B cell (primary cell): Measurements from ENCODE around the gene FOXN3. TPM values are rescaled to one million over a fixed set of nuclear protein-coding genes. Genes with fewer than 3 reads are reported as not detected.

Source experiments
- ATAC-seq: fragments of 200-7000 bp; cut with Tn5 transposase; one replicate; pipeline ENCODE4 v1.10.0; 2021; ENCODE audit warnings: low read depth, mild to moderate bottlenecking, moderate number of reproducible peaks, moderate library complexity
- CTCF ChIA-PET: fragments of 350-600 bp; sonication (Branson Sonifier 250); formaldehyde crosslinking; loops from one replicate; lab custom pipeline; 2021; ENCODE audit warnings: antibody characterized with exemption, inconsistent platforms; lab: Charles Lee
- POLR2A ChIA-PET: fragments of 350-600 bp; sonication (Branson Sonifier 250); formaldehyde crosslinking; loops from one replicate; lab custom pipeline; 2021; ENCODE audit warnings: antibody characterized with exemption; lab: Charles Lee
- DNase-seq: peaks from one replicate; pipeline ENCODE4 v3.0.0; 2013
- H2AFZ ChIP-seq: 2 replicates; pipeline ENCODE4 v1.6.1; 2012; ENCODE audit warnings: mild to moderate bottlenecking, low read depth, low read length; ENCODE audit not compliant: insufficient read depth, poor library complexity, severe bottlenecking
- H3K27ac ChIP-seq, 2 donors: 1 replicate in 1 of 2; 2 replicates in 1 of 2; pipeline ENCODE4 v1.5.1; 2012 to 2013; ENCODE audit warnings: low read length in 2 of 2, mild to moderate bottlenecking in 2 of 2, moderate library complexity in 1 of 2
- H3K27me3 ChIP-seq, 4 experiments: fragments of 200-600 bp in 1 of 4; sonication (generic) in 1 of 4; replicated peaks in 1 of 4; 1 replicate in 2 of 4; 2 replicates in 2 of 4; pipeline versions ENCODE4 v1.6.1 to v1.7.0; 2013 to 2016; ENCODE audit warnings: low read length in 3 of 4, mild to moderate bottlenecking in 2 of 4, mixed read lengths in 1 of 4, moderate library complexity in 1 of 4; ENCODE audit not compliant: insufficient read depth in 4 of 4, control insufficient read depth in 3 of 4; ENCODE audit errors: control extremely low read depth in 1 of 4
- H3K36me3 ChIP-seq, 2 experiments: replicated peaks in 1 of 2; 1 replicate in 1 of 2; 2 replicates in 1 of 2; pipeline versions ENCODE4 v1.6.1 to v1.7.1; 2013; ENCODE audit warnings: low read length in 1 of 2; ENCODE audit not compliant: insufficient read depth in 2 of 2, control insufficient read depth in 1 of 2; ENCODE audit errors: control extremely low read depth in 1 of 2, extremely low read depth in 1 of 2
- H3K4me1 ChIP-seq, 2 donors: fragments of 200-600 bp in 1 of 2; sonication (generic) in 1 of 2; 1 replicate in 1 of 2; 2 replicates in 1 of 2; pipeline versions ENCODE4 v1.5.1 to v1.6.1; 2013 to 2017; ENCODE audit warnings: low read length in 2 of 2; ENCODE audit not compliant: control insufficient read depth in 2 of 2, insufficient read depth in 2 of 2
- H3K4me2 ChIP-seq: replicated peaks from 2 replicates; pipeline ENCODE3; 2012; ENCODE audit warnings: mild to moderate bottlenecking, low read depth, low read length; ENCODE audit not compliant: poor library complexity, severe bottlenecking
- H3K4me3 ChIP-seq, 5 experiments: fragments of 200-600 bp in 1 of 5; sonication (generic) in 1 of 5; 1 replicate in 3 of 5; 2 replicates in 2 of 5; pipeline versions ENCODE4 v1.5.1 to v1.7.0; 2011 to 2016; ENCODE audit warnings: low read length in 4 of 5, mild to moderate bottlenecking in 4 of 5, low read depth in 2 of 5, control low read depth in 1 of 5, moderate library complexity in 1 of 5; ENCODE audit not compliant: insufficient read depth in 1 of 5; ENCODE audit errors: control extremely low read depth in 1 of 5, extremely low read depth in 1 of 5
- H3K79me2 ChIP-seq: fragments of 200-600 bp; sonication (generic); one replicate; pipeline ENCODE4 v1.6.0; 2016; ENCODE audit warnings: low read length; ENCODE audit not compliant: control insufficient read depth, insufficient read depth
- H3K9ac ChIP-seq: fragments of 200-600 bp; sonication (generic); 2 replicates; pipeline ENCODE4 v1.6.1; 2017; ENCODE audit warnings: mild to moderate bottlenecking, low read length, moderate library complexity
- H3K9me3 ChIP-seq, 3 donors: one replicate each; pipeline versions ENCODE4 v1.6.1 to v1.7.1; 2013; ENCODE audit warnings: low read length in 2 of 3; ENCODE audit not compliant: control insufficient read depth in 2 of 3, insufficient read depth in 1 of 3; ENCODE audit errors: control extremely low read depth in 1 of 3
- H4K20me1 ChIP-seq: 2 replicates; pipeline ENCODE4 v1.6.0; 2012; ENCODE audit warnings: mild to moderate bottlenecking, low read length; ENCODE audit not compliant: insufficient read depth, control insufficient read depth, poor library complexity, severe bottlenecking
- H3K27ac Mint-ChIP-seq: one replicate; pipeline ENCODE4 v1.8.0; 2021; ENCODE audit warnings: mixed read lengths
- H3K27me3 Mint-ChIP-seq: one replicate; pipeline ENCODE4 v1.8.0; 2021; ENCODE audit warnings: mixed read lengths
- H3K4me1 Mint-ChIP-seq: one replicate; pipeline ENCODE4 v1.8.0; 2021; ENCODE audit warnings: mixed read lengths
- H3K4me3 Mint-ChIP-seq: one replicate; pipeline ENCODE4 v1.8.0; 2021; ENCODE audit warnings: mixed read lengths
- H3K9me3 Mint-ChIP-seq: one replicate; pipeline ENCODE4 v1.8.0; 2022; ENCODE audit warnings: mixed read lengths; ENCODE audit not compliant: insufficient read depth
- CTCF ChIP-seq: fragments of 200-600 bp; IDR thresholded peaks from one replicate; pipeline ENCODE4 v1.8.0; 2022; ENCODE audit warnings: antibody characterized with exemption, mild to moderate bottlenecking
- EZH2 ChIP-seq: IDR thresholded peaks from 2 replicates; pipeline ENCODE4 v1.6.1; 2012; ENCODE audit warnings: borderline replicate concordance, low read depth, mild to moderate bottlenecking, moderate library complexity, low read length; ENCODE audit not compliant: insufficient read depth, poor library complexity, severe bottlenecking
- WGBS: methylation state at CpG from one replicate; pipeline ENCODE4 v1.1.5; 2013; ENCODE audit warnings: missing lambda C conversion rate; ENCODE audit not compliant: insufficient coverage; 5-methylcytosine and 5-hydroxymethylcytosine counted together
- intact Hi-C: fragments of 100-400 bp; cut with micrococcal nuclease; formaldehyde crosslinking; loops from one replicate; pipeline ENCODE4 v1.10.0; 2022
- polyA plus RNA-seq: library from polyadenylated mRNA; depleted of rRNA; stranded (reverse); fragments of >200 nt; gene quantifications from 2 replicates; pipeline ENCODE4 v1.2.3, GENCODE V29; 2012
- total RNA-seq, 2 donors: library from RNA; stranded (reverse); fragments of 120-200 nt in 1 of 2; gene quantifications; 1 replicate in 1 of 2; 2 replicates in 1 of 2; pipeline versions ENCODE4 v1.2.3 to v1.2.4, GENCODE V29; 2013 to 2022

The FOXN3 gene
- total and polyA plus RNA-seq, 2 donors (not counting 1 experiment from before 2014, with no cell fraction given): 80.6 to 98.2 TPM

GRCh38 chr14:89131004-89131750 lies 285.9 kb downstream of the FOXN3 start:
- Histone ChIP-seq H3K4me2 (no peak overlapping the region), H2AFZ (no peak overlapping the region), H3K27me3 (no peaks in the 10 kb centered on the region), H3K4me3 (no peak overlapping the region), H3K27ac (no peak overlapping the region), H3K79me2 (no peaks in the 10 kb centered on the region), H3K36me3 (no peaks in the 10 kb centered on the region), H4K20me1 (no peaks in the 10 kb centered on the region), H3K9me3 (peaks cover 0 to 5% (median 3%) of the 10 kb centered on the region in 3 donors), H3K9ac (no peak overlapping the region), H3K4me1 (no peaks in the 10 kb centered on the region)
- H3K27me3 Mint-ChIP-seq: peaks cover 7% of the 10 kb centered on the region
- no peak for TF ChIP-seq EZH2
- TF ChIP-seq CTCF: no peak
- H3K9me3 Mint-ChIP-seq: peaks cover 8% of the 10 kb centered on the region
- no peak overlapping the region for H3K27ac Mint-ChIP-seq
- CTCF ChIA-PET: no interaction called here
- POLR2A ChIA-PET: no interaction called here
- DNase-seq (no peak), ATAC-seq (no peak)
- intact Hi-C loops: no loop called here
- WGBS: 89% methylated on average over 2 of the region's 6 CpGs
- H3K4me3 Mint-ChIP-seq: no peak overlapping the region
- no peaks in the 10 kb centered on the region for H3K4me1 Mint-ChIP-seq

DNA sequence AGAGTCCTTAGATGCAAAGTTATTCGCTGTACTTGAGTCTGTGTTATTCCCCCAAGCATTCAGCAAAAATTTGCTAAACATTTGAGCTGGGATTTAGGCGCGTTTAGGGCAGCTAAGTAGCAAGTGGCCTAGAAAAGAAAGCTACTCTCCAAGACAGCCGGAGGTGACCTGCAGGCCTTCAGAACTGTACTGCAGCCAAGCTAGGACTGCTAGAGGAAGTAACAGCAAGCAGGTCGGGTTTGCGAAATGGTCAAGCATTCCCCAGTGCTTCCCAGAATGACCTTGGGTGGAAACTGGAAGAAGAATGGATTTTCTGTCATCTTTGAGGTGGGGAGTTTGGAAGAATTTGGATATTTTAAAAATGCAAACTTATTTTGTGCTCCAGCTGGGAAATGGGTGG lies 287.5 kb downstream of the FOXN3 start:
- Histone ChIP-seq H4K20me1 (no peaks in the 10 kb centered on the region), H3K27ac (no peak overlapping the region), H3K9me3 (no peaks in the 10 kb centered on the region), H3K4me1 (no peaks in the 10 kb centered on the region), H3K4me3 (no peak overlapping the region), H3K79me2 (no peaks in the 10 kb centered on the region), H3K27me3 (no peaks in the 10 kb centered on the region), H2AFZ (no peak overlapping the region), H3K4me2 (no peak overlapping the region), H3K36me3 (no peaks in the 10 kb centered on the region), H3K9ac (no peak overlapping the region)
- Mint-ChIP-seq H3K4me3 (no peak overlapping the region), H3K27ac (no peak overlapping the region), H3K9me3 (no peaks in the 10 kb centered on the region), H3K27me3 (peaks cover 7% of the 10 kb centered on the region), H3K4me1 (no peaks in the 10 kb centered on the region)
- intact Hi-C loops: no loop called here
- ChIA-PET CTCF (no interaction called here), POLR2A (no interaction called here)
- 97% methylated on average over 6 of the region's 6 CpGs for WGBS
- DNase-seq: no peak
- no peak for TF ChIP-seq CTCF
- TF ChIP-seq EZH2: no peak
- no peak for ATAC-seq
